Stomach (tissue), 9 donors: ENCODE measurements around the gene TRPM3. TPM values are rescaled to one million over a fixed set of nuclear protein-coding genes. Genes with fewer than 3 reads are reported as not detected.

ENCODE experiments used
- DNase-seq, 2 donors: peaks; one replicate each; pipeline versions ENCODE4 v3.0.0 to v3.0.0-alpha.2; 2013 to 2019
- H3K27ac ChIP-seq, 5 donors: fragments of 200-600 bp in 4 of 5; sonication (generic) in 4 of 5; one replicate each; pipeline ENCODE4 v1.5.1; 2013 to 2019; ENCODE audit warnings: mild to moderate bottlenecking in 1 of 5, moderate library complexity in 1 of 5
- H3K27me3 ChIP-seq, 3 donors: fragments of 200-600 bp; sonication (generic); one replicate each; pipeline ENCODE4 v1.5.1; 2017 to 2019; ENCODE audit warnings: mixed run types in 1 of 3
- H3K36me3 ChIP-seq, 4 donors: fragments of 200-600 bp; sonication (generic); 1 replicate in 3 of 4; 2 replicates in 1 of 4; pipeline ENCODE4 v1.5.1; 2016 to 2019
- H3K4me1 ChIP-seq, 4 donors: fragments of 200-600 bp; sonication (generic); one replicate each; pipeline ENCODE4 v1.5.1; 2016 to 2019
- H3K4me3 ChIP-seq, 4 donors: fragments of 200-600 bp; sonication (generic) in 3 of 4; one replicate each; pipeline ENCODE4 v1.5.1; 2016 to 2019; ENCODE audit warnings: mild to moderate bottlenecking in 1 of 4
- H3K9me3 ChIP-seq, 4 donors: fragments of 200-600 bp; sonication (generic); one replicate each; pipeline ENCODE4 v1.5.1; 2016 to 2019
- CTCF ChIP-seq, 7 experiments: fragments of 450-650 bp in 4 of 7; fragments of 200-600 bp in 3 of 7; sonication (generic) in 3 of 7; IDR thresholded peaks; one replicate each; pipeline ENCODE4 v1.5.1; 2016 to 2019; ENCODE audit warnings: antibody characterized with exemption in 7 of 7, control low read depth in 2 of 7, mild to moderate bottlenecking in 1 of 7
- EP300 ChIP-seq: sonication (generic); formaldehyde crosslinking; IDR thresholded peaks from one replicate; pipeline ENCODE4 v1.6.1; 2017; ENCODE audit warnings: antibody characterized with exemption
- POLR2A ChIP-seq, 4 donors: fragments of 450-650 bp; IDR thresholded peaks; one replicate each; pipeline ENCODE4 v1.6.1; 2016; ENCODE audit warnings: antibody characterized with exemption in 4 of 4, control low read depth in 2 of 4, mild to moderate bottlenecking in 1 of 4, moderate library complexity in 1 of 4
- POLR2AphosphoS5 ChIP-seq, 3 donors: sonication (generic); formaldehyde crosslinking; IDR thresholded peaks; one replicate each; pipeline ENCODE4 v1.6.1; 2016; ENCODE audit warnings: antibody characterized with exemption in 3 of 3
- WGBS, 5 donors: extraction: QIAGEN DNeasy Blood & Tissue Kit in 3 of 5; methylation state at CpG; one replicate each; pipeline versions ENCODE4 v1.1.5 to v1.1.7; 2013 to 2018; 5-methylcytosine and 5-hydroxymethylcytosine counted together
- intact Hi-C: fragments of 100-400 bp; cut with DNase I; formaldehyde crosslinking; loops from one replicate; pipeline ENCODE4 v1.15.1; 2023; ENCODE audit warnings: low total_unique reads
- polyA plus RNA-seq, 3 donors: library from polyadenylated mRNA; stranded (reverse); fragments of 200-250 nt; gene quantifications; one replicate each; pipeline ENCODE4 v1.2.3, GENCODE V29; 2013
- total RNA-seq, 5 donors: library from RNA; depleted of rRNA; stranded (reverse); fragments of >200 nt; gene quantifications; one replicate each; pipeline versions ENCODE4 v1.1.0 to v1.2.3, GENCODE V29; 2014 to 2016
- donor health status: healthy with polysubstance abuse.
- donor health status: Bipolar disorder and iron deficiency.
- donor health status: healthy.

TRPM3 gene
- total and polyA plus RNA-seq, 8 donors, result 0.03 to 6.2 (median 1.5) TPM

- Histone ChIP-seq H3K27me3 (no peaks in the 10 kb centered on the region), H3K4me3 (no peak overlapping the region), H3K9me3 (peaks cover 0 to 2% (median 0%) of the 10 kb centered on the region in 4 donors), H3K4me1 (no peaks in the 10 kb centered on the region), H3K27ac (no peak overlapping the region), H3K36me3 (no peaks in the 10 kb centered on the region)
- TF ChIP-seq POLR2A (IDR thresholded peaks at IDR 0.05), result no peak
- no peak for TF ChIP-seq EP300
- TF ChIP-seq CTCF (IDR thresholded peaks at IDR 0.05), result no peak
- no peak for TF ChIP-seq POLR2AphosphoS5 (IDR thresholded peaks at IDR 0.05)
- DNase-seq, result no peak
- intact Hi-C loops, result no loop called here
- 68 to 81% (median 77%) methylated on average over 6 of the region's 6 CpGs for WGBS, 5 donors
Observed at GRCh38 chr9:71025201-71025600, 96.2 kb downstream of the TRPM3 start.

- Histone ChIP-seq H3K27ac (no peak overlapping the region), H3K4me1 (no peaks in the 10 kb centered on the region), H3K4me3 (no peak overlapping the region), H3K36me3 (no peaks in the 10 kb centered on the region), H3K27me3 (no peaks in the 10 kb centered on the region), H3K9me3 (peaks cover 0 to 9% (median 6%) of the 10 kb centered on the region in 4 donors)
- TF ChIP-seq POLR2AphosphoS5 (IDR thresholded peaks at IDR 0.05), result no peak
- no peak for TF ChIP-seq POLR2A (IDR thresholded peaks at IDR 0.05)
- no peak for TF ChIP-seq CTCF (IDR thresholded peaks at IDR 0.05)
- TF ChIP-seq EP300, result no peak
- WGBS, 5 donors, result 75 to 88% (median 81%) methylated on average over 3 of the region's 3 CpGs
- intact Hi-C loops, result no loop called here
- no peak for DNase-seq
Observed at GRCh38 chr9:71010258-71010657, 111.2 kb downstream of the TRPM3 start.

GRCh38 chr9:71005456-71005855 is 116.0 kb downstream of the TRPM3 start:
- TF ChIP-seq POLR2A (IDR thresholded peaks at IDR 0.05), result no peak
- no peak for TF ChIP-seq EP300
- no peak for TF ChIP-seq CTCF (IDR thresholded peaks at IDR 0.05)
- TF ChIP-seq POLR2AphosphoS5 (IDR thresholded peaks at IDR 0.05), result no peak
- DNase-seq, result no peak
- Histone ChIP-seq H3K4me3 (no peak overlapping the region), H3K4me1 (no peaks in the 10 kb centered on the region), H3K9me3 (peaks cover 0 to 24% (median 17%) of the 10 kb centered on the region in 4 donors), H3K27ac (no peak overlapping the region), H3K27me3 (no peaks in the 10 kb centered on the region), H3K36me3 (no peaks in the 10 kb centered on the region)
- intact Hi-C loops, result loop anchor here (10.0 kb wide), 1 partner anchor 81 kb away; no protein-coding TSS in a partner anchor
- 85 to 95% (median 90%) methylated on average over 2 of the region's 2 CpGs for WGBS, 5 donors

- H3K27me3 ChIP-seq, result no peaks in the 10 kb centered on the region
- DNase-seq, result no peak
- H3K27ac ChIP-seq, result no peak overlapping the region
- TF ChIP-seq POLR2AphosphoS5 (IDR thresholded peaks at IDR 0.05), result no peak
- no peak for TF ChIP-seq POLR2A (IDR thresholded peaks at IDR 0.05)
- TF ChIP-seq CTCF (IDR thresholded peaks at IDR 0.05), result no peak
- no peak for TF ChIP-seq EP300
- no peaks in the 10 kb centered on the region for H3K4me1 ChIP-seq
- intact Hi-C loops, result loop anchor here (10.0 kb wide), 1 partner anchor 79 kb away; no protein-coding TSS in a partner anchor
- WGBS, 5 donors, result 84 to 97% (median 93%) methylated on average over 4 of the region's 4 CpGs
- no peaks in the 10 kb centered on the region for H3K36me3 ChIP-seq
- H3K9me3 ChIP-seq, result peaks cover 0 to 24% (median 17%) of the 10 kb centered on the region in 4 donors
- no peak overlapping the region for H3K4me3 ChIP-seq
Observed at GRCh38 chr9:71004196-71004595, 117.2 kb downstream of the TRPM3 start.
